Neural cell (in vitro differentiated cells): ENCODE data around the gene SEMA3F. TPM values are rescaled to one million over a fixed set of nuclear protein-coding genes. Genes with fewer than 3 reads are reported as not detected.

Experiments used
- H2AFZ ChIP-seq: fragments of 200-600, 300-800 bp; sonication (generic), shearing (Covaris generic); 2 replicates; pipeline ENCODE4 v1.6.0; 2014; ENCODE audit warnings: low read depth, mild to moderate bottlenecking, antibody characterized with exemption, low read length, moderate library complexity
- H3F3A ChIP-seq: fragments of 200-600 bp; shearing (Covaris generic); 2 replicates; pipeline ENCODE4 v1.6.1; 2016; ENCODE audit warnings: mild to moderate bottlenecking, moderate library complexity, mixed read lengths, antibody characterized with exemption, low read length; ENCODE audit not compliant: insufficient read depth, poor library complexity, severe bottlenecking
- H3K27ac ChIP-seq: fragments of 200-600, 300-800 bp; sonication (generic), shearing (Covaris generic); 2 replicates; pipeline ENCODE4 v1.5.1; 2014; ENCODE audit warnings: mild to moderate bottlenecking, low read length, moderate library complexity
- H3K27me3 ChIP-seq: fragments of 300-800, 200-600 bp; sonication (generic), shearing (Covaris generic); 2 replicates; pipeline ENCODE4 v1.6.0; 2014; ENCODE audit warnings: mild to moderate bottlenecking, low read depth, low read length, moderate library complexity; ENCODE audit not compliant: insufficient read depth
- H3K36me3 ChIP-seq: fragments of 300-800, 200-600 bp; sonication (generic), shearing (Covaris generic); 2 replicates; pipeline ENCODE4 v1.5.1; 2014; ENCODE audit warnings: mild to moderate bottlenecking, antibody characterized with exemption, low read length, moderate library complexity; ENCODE audit not compliant: insufficient read depth
- H3K4me2 ChIP-seq: fragments of 300-800, 200-600 bp; sonication (generic), shearing (Covaris generic); 2 replicates; pipeline ENCODE4 v1.6.0; 2014; ENCODE audit warnings: mild to moderate bottlenecking, low read length
- H3K4me3 ChIP-seq: fragments of 300-800, 200-600 bp; sonication (generic), shearing (Covaris generic); 2 replicates; pipeline ENCODE4 v1.5.1; 2014; ENCODE audit warnings: mild to moderate bottlenecking, low read length, moderate library complexity
- H3K79me2 ChIP-seq: fragments of 200-600 bp; shearing (Covaris generic); replicated peaks from 2 replicates; pipeline ENCODE4 v1.6.0; 2014; ENCODE audit warnings: mild to moderate bottlenecking, low read length, moderate library complexity; ENCODE audit not compliant: insufficient read depth
- H3K9ac ChIP-seq: fragments of 300-800, 200-600 bp; sonication (generic), shearing (Covaris generic); 2 replicates; pipeline ENCODE4 v1.6.1; 2016; ENCODE audit warnings: mild to moderate bottlenecking, low read length, mixed read lengths
- H3K9me2 ChIP-seq: fragments of 200-600 bp; shearing (Covaris generic); 2 replicates; pipeline ENCODE4 v1.6.1; 2016; ENCODE audit warnings: mild to moderate bottlenecking, low read length, mixed read lengths; ENCODE audit not compliant: insufficient read depth
- H3K9me3 ChIP-seq: fragments of 200-600, 300-800 bp; sonication (generic), shearing (Covaris generic); 2 replicates; pipeline ENCODE4 v1.6.1; 2016; ENCODE audit warnings: mild to moderate bottlenecking, mixed run types, low read length, moderate library complexity, mixed read lengths
- H4K20me1 ChIP-seq: fragments of 200-600 bp; shearing (Covaris generic); 2 replicates; pipeline ENCODE4 v1.6.1; 2016; ENCODE audit warnings: mild to moderate bottlenecking, mixed run types; ENCODE audit not compliant: insufficient read depth
- CTCF ChIP-seq: fragments of 450-650 bp; IDR thresholded peaks from 2 replicates; pipeline ENCODE4 v1.5.1; 2014; ENCODE audit warnings: antibody characterized with exemption, mild to moderate bottlenecking, moderate library complexity; ENCODE audit not compliant: poor library complexity, severe bottlenecking
- EP300 ChIP-seq: fragments of 450-650 bp; conservative IDR thresholded peaks from 2 replicates; pipeline ENCODE4 v1.6.1; 2014; ENCODE audit warnings: antibody characterized with exemption, mild to moderate bottlenecking, moderate library complexity; ENCODE audit not compliant: poor library complexity, severe bottlenecking
- EZH2 ChIP-seq: fragments of 200-600, 300-800 bp; shearing (Covaris generic), sonication (generic); IDR thresholded peaks from 2 replicates; pipeline ENCODE4 v1.6.1; 2014; ENCODE audit warnings: antibody characterized with exemption, low read length, borderline replicate concordance, mild to moderate bottlenecking; ENCODE audit not compliant: insufficient read depth, poor library complexity, severe bottlenecking
- MXI1 ChIP-seq: fragments of 450-650 bp; conservative IDR thresholded peaks from 2 replicates; pipeline ENCODE4 v1.6.1; 2014; ENCODE audit warnings: antibody characterized with exemption, mild to moderate bottlenecking; ENCODE audit not compliant: poor library complexity, severe bottlenecking
- POLR2AphosphoS5 ChIP-seq: IDR thresholded peaks from 2 replicates; pipeline ENCODE4 v1.6.1; 2012
- RAD21 ChIP-seq: fragments of 450-650 bp; conservative IDR thresholded peaks from 2 replicates; pipeline ENCODE4 v1.6.1; 2014; ENCODE audit warnings: antibody characterized with exemption, mild to moderate bottlenecking, moderate library complexity
- SMC3 ChIP-seq: fragments of 450-650 bp; conservative IDR thresholded peaks from 2 replicates; pipeline ENCODE4 v1.6.1; 2014; ENCODE audit warnings: antibody characterized with exemption, mild to moderate bottlenecking, moderate library complexity; ENCODE audit not compliant: poor library complexity
- TAF1 ChIP-seq: IDR thresholded peaks from 2 replicates; pipeline ENCODE4 v1.6.1; 2012; ENCODE audit warnings: low read depth
- polyA plus RNA-seq: library from polyadenylated mRNA; depleted of rRNA; stranded (reverse); fragments of >200 nt; gene quantifications from 2 replicates; pipeline ENCODE4 v1.2.3, GENCODE V29; 2014
- TF ChIP-seq, protein P1 (sequence below): IDR thresholded peaks from 2 replicates; pipeline ENCODE4 v1.6.1; 2012; ENCODE audit warnings: borderline replicate concordance

SEMA3F gene
- polyA plus RNA-seq, 1 donor from 2014 or later = 17.0 TPM

GRCh38 chr3:50192124-50192523 is 37.0 kb downstream of the SEMA3F start:
- no peaks in the 10 kb centered on the region for H3K36me3 ChIP-seq
- no peak overlapping the region for H3K27ac ChIP-seq
- H3K79me2 ChIP-seq = no peaks in the 10 kb centered on the region
- H3F3A ChIP-seq = no peaks in the 10 kb centered on the region
- H3K9me2 ChIP-seq = no peaks in the 10 kb centered on the region
- H3K9ac ChIP-seq = no peak overlapping the region
- H2AFZ ChIP-seq = no peak overlapping the region
- H3K27me3 ChIP-seq = no peaks in the 10 kb centered on the region
- TF ChIP-seq EZH2 = no peak
- TF ChIP-seq POLR2AphosphoS5 = no peak
- no peak for TF ChIP-seq CTCF
- no peak for TF ChIP-seq SMC3
- TF ChIP-seq MXI1 = no peak
- no peak overlapping the region for H3K4me3 ChIP-seq
- H3K4me2 ChIP-seq = no peak overlapping the region
- no peaks in the 10 kb centered on the region for H4K20me1 ChIP-seq
- no peaks in the 10 kb centered on the region for H3K9me3 ChIP-seq

DNA sequence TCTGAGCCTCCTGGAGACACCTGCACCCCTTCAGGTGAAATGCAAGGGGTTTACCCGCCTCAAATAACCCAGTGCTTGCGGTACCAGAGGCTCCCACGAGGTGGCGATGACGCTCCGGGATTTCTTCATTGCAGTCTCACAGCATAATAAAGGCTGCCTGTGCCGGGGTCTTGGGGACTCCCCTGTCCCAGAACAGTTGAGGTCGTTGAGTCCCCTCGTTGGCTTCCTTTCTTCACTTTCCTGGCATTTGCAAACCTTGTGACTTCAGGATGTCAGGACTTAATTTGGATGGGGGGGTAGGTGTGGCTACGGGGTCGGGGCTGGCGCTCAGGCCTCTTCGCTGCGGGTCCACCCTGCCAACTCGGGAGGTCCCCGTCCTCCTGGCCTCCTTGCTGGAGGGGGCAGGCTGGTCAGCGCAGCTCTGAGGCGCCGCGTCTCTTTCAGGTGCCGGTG is 37.6 kb downstream of the SEMA3F start:
- Histone ChIP-seq H3K4me2 (no peak overlapping the region), H4K20me1 (no peaks in the 10 kb centered on the region), H3K9me3 (no peaks in the 10 kb centered on the region), H3K4me3 (no peak overlapping the region), H3K27ac (no peak overlapping the region), H3K9ac (no peak overlapping the region), H3K79me2 (no peaks in the 10 kb centered on the region), H3K9me2 (no peaks in the 10 kb centered on the region), H3K36me3 (no peaks in the 10 kb centered on the region), H3F3A (no peaks in the 10 kb centered on the region), H2AFZ (no peak overlapping the region), H3K27me3 (no peaks in the 10 kb centered on the region)
- peak; percentile 99 for TF ChIP-seq SMC3
- peak; percentile 97 for TF ChIP-seq CTCF
- TF ChIP-seq TAF1 = peak; percentile 36
- TF ChIP-seq MXI1 = no peak
- peak; percentile 17 for TF ChIP-seq EP300
- peak; percentile 97 for TF ChIP-seq RAD21
- no peak for TF ChIP-seq EZH2
- TF ChIP-seq, protein P1, sequence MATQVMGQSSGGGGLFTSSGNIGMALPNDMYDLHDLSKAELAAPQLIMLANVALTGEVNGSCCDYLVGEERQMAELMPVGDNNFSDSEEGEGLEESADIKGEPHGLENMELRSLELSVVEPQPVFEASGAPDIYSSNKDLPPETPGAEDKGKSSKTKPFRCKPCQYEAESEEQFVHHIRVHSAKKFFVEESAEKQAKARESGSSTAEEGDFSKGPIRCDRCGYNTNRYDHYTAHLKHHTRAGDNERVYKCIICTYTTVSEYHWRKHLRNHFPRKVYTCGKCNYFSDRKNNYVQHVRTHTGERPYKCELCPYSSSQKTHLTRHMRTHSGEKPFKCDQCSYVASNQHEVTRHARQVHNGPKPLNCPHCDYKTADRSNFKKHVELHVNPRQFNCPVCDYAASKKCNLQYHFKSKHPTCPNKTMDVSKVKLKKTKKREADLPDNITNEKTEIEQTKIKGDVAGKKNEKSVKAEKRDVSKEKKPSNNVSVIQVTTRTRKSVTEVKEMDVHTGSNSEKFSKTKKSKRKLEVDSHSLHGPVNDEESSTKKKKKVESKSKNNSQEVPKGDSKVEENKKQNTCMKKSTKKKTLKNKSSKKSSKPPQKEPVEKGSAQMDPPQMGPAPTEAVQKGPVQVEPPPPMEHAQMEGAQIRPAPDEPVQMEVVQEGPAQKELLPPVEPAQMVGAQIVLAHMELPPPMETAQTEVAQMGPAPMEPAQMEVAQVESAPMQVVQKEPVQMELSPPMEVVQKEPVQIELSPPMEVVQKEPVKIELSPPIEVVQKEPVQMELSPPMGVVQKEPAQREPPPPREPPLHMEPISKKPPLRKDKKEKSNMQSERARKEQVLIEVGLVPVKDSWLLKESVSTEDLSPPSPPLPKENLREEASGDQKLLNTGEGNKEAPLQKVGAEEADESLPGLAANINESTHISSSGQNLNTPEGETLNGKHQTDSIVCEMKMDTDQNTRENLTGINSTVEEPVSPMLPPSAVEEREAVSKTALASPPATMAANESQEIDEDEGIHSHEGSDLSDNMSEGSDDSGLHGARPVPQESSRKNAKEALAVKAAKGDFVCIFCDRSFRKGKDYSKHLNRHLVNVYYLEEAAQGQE = no peak
